Measurements from ENCODE around the gene FAM131A.

The FAM131A gene

DNA sequence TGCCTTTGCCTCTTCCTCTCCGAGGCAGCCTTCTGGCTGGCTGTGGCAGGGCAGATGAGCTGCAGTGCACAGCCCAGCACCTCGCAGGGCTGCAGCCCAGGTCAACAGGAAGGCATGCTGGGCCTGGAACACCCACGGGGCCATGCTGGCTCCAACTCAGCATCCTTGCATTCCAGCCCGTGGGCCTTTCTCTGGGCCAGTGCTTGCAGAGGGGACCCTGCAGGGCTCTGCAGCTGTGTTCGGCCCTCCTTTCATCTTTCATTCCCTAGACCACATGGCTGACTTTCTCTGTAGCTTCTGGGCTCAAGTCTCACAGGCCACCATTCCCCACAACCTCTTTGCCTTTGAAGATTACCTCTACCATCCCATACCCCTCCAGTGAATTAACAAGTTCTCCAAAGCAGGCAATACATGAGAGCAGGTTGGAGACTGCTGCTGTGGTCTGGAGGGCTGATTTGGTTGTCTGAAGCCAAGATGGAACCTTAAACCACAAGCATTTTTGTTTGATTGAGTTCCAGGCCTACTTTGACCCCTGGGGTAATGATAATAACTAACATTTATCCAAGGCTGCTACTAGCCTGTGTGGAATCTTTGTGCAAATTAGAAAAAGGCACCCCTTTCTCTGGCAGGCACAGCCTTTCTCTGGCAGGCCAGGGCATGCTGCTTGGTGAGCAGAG, 5.9 kb downstream of the FAM131A start:
- no peak for DNase-seq

DNA sequence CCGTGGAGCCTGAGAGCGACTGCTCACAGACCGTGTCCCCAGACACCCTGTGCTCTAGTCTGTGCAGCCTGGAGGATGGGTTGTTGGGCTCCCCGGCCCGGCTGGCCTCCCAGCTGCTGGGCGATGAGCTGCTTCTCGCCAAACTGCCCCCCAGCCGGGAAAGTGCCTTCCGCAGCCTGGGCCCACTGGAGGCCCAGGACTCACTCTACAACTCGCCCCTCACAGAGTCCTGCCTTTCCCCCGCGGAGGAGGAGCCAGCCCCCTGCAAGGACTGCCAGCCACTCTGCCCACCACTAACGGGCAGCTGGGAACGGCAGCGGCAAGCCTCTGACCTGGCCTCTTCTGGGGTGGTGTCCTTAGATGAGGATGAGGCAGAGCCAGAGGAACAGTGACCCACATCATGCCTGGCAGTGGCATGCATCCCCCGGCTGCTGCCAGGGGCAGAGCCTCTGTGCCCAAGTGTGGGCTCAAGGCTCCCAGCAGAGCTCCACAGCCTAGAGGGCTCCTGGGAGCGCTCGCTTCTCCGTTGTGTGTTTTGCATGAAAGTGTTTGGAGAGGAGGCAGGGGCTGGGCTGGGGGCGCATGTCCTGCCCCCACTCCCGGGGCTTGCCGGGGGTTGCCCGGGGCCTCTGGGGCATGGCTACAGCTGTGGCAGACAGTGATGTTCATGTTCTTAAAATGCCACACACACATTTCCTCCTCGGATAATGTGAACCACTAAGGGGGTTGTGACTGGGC, 7.3 kb downstream of the FAM131A start:
- no peak for DNase-seq

DNA sequence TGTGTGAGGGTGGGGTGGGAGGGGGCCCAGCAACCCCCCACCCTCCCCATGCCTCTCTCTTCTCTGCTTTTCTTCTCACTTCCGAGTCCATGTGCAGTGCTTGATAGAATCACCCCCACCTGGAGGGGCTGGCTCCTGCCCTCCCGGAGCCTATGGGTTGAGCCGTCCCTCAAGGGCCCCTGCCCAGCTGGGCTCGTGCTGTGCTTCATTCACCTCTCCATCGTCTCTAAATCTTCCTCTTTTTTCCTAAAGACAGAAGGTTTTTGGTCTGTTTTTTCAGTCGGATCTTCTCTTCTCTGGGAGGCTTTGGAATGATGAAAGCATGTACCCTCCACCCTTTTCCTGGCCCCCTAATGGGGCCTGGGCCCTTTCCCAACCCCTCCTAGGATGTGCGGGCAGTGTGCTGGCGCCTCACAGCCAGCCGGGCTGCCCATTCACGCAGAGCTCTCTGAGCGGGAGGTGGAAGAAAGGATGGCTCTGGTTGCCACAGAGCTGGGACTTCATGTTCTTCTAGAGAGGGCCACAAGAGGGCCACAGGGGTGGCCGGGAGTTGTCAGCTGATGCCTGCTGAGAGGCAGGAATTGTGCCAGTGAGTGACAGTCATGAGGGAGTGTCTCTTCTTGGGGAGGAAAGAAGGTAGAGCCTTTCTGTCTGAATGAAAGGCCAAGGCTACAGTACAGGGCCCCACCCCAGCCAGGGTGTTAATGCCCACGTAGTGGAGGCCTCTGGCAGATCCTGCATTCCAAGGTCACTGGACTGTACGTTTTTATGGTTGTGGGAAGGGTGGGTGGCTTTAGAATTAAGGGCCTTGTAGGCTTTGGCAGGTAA, 8.1 kb downstream of the FAM131A start:
- peak; percentile 83 for DNase-seq

DNA sequence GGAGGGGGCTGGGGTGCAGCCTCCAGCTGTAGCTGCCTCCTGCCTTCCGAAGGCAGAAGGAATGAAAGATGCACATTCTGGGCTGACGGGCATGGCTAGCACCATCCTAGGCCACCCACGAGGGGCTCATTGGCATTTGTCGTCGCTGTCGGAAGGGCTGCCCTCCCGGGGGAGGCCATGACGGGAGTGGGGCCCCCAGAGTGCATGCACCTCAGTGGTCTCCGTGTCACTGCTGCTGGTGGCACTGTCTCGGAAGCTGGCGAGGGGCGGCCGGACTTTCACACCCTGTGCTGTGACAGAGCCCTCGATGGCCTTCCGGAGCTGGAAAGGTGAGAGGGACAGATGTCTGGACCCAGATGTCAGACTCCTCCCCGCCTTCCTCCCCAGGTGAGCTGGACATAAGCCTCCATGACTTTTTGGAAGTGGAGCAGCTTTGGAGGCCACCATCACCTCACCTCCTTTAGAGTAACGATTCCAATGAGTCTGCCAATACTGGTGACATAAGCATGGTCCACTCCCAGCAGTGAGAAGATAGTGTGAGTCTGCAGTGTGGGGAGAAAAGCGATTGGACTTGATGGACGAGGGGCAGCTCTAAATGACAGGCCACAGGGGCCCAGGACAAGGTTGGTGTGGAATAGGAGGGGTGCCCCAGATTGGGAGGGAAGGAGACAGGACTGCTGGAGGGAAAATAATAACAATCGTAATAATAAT, 9.2 kb downstream of the FAM131A start:
- DNase-seq = no peak

DNA sequence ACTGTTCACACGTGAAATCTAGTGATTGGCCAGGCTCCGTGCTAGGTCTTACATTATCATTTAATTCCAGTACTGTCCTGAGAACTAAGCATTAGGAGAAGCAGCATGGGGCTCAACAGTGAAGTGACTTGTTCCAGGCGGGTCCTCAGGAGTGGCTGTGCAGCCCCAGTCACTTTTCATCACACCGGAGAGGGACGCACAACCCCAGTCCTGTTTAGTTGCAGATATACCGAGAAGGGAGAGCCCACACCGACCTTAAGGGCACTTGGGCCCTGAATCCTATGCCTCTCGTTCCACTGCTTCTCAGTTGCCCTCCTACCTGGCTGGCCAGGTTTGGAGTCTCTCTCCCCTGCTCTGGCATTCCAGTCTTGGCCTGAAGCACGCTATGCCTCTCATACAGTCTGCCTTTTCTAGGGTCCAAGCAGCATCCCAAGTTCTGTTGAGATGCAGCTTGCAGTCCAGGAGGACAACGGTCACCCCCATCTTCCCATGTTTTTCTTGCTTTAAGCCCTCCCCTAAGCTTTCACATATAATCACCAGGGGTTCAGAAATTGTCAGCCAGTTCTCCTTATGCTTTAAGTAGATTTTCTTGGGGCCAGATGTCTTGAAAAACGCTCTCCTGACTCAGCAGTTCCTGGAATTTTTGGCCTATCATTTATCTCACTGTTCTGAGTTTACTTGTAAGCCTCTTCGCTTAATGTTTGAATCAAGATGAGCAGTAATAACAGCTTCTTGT, 10.1 kb downstream of the FAM131A start:
- no peak for DNase-seq

DNA sequence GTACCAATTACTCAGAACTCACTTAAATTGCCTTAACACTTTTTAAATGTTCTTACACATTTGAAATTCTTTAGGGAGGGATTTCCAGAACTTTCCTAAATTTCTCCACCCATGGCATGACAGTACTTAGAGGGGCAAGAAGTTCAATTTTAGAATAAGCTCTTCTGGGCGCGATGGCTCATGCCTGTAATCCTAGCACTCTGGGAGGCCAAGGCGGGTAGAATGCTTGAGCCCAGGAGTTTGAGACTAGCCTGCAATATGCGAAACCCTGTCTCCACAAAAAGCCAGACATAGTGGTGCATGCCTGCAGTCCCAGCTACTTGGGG, 10.6 kb downstream of the FAM131A start:
- no peak for DNase-seq

DNA sequence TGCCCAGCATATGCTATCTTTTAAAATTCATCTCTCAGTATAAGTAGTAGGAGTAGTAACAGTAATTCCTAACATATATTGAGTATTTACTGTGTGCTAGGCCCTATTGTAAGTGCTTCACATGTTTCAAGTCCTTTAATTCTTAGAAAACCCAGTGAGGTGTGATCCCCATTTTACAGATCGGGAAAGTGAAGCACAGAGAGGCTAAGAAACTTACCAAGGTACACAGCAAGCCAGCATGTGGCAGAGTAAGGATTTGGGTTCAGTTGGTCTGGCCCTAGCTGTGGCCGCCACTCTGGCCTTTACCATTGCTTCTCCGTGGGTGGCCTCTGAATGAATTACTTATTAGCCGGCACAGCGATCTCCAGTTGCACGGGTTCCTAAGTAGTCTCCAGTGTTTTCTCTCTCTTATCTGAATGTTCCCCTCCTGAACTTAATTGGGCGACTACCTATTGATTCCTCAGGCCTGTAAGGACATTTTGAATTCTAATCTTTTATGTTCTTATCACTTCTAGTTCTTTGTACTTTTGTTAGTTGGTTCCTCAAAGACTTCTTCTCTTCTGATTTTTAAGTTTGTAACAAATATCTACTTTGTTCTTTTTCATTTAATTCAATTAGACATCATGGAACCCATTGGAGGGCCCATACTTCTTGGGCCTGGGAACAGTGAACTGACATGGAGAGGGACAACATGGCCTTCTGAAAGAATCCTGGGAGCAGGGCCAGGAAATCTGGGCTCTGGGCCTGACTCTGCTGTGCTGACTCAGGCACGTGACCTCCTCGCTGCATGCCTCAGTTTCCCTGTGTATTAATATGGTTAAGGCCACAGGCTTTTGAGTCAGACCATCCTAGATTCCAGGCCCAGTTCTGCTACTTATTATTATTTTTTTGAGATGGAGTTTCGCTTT, 12.4 kb downstream of the FAM131A start:
- no peak for DNase-seq

DNA sequence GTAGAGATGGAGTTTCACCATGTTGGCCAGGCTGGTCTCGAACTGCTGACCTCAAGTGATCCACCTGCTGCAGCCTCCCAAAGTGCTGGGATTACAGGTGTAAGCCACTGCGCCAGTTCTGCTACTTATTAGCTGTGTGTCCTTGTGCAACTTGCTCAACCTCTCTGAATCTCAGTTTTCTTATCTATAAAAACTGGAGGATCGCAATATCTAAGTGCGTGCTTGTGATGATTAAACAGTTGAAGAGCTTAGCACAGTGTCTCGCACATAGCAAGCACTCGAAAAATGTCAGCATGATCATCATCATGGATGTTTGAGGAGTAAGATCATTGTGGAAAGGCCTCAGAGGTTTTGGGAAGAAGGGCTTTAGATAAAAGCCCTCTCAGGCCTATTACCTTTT, 13.2 kb downstream of the FAM131A start:
- no peak for DNase-seq

DNA sequence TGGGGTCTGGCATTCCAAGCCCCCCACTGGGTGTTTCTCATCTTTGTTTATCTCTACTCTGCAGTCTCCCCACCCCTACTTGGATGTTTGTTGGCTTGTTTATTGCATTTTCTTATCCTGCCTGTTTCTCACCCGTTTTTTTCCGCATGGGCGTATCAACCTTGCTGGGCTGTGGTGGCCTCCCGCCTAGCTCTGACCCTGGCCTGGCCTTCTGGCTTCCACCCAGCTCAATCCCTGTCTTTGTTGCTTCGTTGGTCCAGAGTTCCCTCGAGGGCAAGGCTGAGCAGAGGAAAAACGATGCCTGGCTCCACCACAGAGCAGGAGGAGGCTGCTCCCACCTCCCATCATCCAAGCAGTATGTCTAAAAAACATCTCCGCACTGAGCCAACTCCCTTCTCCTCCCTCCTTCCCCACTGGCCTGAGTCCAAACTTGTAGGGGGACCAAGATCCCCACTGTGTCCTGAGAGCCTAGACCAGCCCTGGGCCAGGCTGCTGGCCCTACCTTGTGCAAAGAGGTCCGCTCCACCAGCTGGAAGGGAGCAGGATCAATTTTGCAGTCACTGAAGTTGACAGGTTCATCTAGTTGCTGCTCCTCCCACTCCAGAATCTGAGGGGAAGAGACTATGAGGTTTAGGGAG, 14.2 kb downstream of the FAM131A start:
- DNase-seq = peak; percentile 35

DNA sequence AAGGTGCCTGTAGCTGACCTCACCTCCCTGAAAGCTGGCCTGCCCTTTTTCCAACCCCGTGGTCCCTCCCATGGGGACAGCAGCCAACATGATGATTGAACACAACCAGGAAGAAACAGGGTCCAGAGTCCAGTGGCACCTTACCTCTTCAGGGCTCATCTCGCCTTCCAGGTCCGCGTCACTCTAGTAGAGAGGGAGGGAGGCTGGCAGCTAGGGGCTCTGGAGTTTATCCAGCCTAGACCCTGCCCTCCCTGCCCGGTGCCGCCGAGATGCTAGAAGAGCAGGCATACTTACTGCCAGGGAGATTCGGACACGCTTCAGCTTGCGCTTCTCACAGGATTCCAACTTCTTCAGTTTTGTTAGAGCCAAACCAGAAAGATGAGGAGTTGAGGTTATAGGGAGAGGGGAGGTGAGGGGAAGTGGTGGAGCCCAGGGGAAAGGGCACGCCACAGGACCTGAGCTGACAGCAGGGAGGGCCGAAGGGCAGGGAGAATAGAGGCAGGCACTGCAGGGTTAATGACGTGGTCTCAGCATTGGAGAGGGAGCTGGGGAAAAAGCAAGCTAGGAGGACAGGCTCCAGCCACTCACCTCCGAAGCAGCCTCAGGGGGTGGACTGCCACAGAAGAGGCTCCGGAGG, 14.9 kb downstream of the FAM131A start:
- no peak for DNase-seq

DNA sequence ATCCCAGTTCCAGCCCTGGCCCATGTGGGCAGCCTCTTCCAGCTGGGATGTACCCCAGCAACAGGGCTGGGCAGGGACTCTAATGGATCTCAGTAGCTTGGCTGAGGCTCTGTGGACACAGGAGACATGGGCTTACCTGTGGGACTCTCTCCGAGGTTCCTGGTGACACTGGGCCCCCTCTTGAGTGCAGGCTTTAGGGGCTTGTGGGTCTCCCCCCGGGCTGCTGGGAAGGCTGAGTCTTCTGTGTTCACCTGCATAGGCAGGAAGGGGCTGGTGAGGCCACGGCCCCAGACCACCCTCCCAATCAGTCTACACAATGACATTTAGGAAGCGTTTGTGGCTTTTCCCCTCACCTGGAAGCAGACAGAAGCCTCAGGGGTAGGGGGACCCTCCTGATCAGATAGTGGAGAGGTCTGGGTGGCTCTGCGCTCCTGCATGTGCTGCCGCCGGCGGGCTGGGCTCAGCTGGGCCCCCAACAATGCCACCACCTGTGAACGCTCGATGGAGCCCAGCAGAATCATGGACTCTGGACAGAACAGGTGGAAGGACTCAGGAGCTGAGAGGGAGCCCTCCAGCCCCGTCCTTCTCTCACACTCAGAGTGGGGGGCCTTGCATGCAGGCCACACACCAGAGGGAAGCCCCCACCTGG, 15.6 kb downstream of the FAM131A start:
- no peak for DNase-seq

DNA sequence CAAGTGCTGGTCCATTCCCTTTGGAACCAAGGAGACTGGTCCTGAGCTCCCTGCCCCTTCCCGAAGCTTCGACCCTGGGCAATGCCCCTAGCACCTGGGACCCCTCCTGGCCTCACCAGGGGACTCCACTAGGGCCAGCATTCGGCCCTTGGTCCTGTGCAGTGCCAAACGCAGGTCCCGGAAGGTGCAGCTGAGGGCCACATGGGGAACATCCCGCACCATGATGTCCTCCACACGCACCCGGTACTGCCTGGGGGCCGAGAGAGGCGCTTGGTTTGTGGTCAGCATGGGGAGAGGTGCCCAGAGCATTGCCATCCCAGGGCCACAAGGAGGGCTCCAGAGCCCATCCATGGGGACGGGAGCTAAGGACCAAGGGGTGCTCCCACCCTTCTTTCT, 16.1 kb downstream of the FAM131A start:
- no peak for DNase-seq

DNA sequence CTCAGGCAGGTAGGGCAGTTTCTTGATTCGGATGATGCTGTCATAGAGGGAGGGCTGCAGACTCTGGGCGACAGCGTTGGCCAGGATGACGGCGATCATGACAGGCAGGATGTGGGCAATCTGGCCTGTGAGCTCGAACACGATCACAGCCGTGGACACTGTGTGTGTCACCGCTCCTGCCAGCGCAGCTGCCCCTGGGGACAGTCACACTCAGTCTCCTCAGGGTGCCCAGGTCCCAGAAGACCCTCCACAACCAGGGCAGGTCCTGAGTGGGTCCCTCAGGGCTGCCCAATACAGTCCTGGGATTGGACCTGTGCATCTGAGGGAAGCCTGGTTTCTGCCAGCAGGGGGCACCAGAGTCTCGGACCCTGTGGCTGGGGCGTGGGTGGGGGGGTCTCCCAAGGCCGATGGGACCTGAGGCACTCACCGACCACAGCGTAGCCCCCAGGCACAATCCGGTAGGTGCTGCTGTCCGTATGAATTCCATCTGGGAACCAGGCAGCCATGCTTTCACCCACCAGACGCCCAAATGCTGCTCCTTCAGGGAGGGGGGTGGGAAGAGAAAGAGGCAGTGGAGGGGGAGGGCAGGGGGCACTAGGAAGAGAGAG, 16.8 kb downstream of the FAM131A start:
- DNase-seq = peak; percentile 69

DNA sequence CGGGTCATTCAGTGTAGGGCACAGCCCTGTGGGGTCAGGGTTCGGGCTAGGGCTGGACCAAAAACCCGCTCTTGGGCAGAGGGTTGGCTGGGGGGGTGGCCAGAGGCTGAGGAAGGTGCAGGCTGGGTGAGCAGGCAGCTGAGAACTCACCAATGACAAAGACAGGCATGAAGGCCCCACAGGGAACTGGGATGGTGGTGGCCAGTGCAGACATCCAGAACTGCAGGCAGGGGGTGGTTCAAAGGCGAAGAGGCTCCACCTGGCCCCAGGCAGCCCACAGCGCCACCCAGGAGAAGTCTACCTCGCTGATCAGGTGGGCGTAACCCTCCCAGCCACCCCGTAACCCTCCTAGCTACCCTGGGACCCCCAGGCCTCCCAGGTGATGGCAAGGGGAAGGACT, 17.4 kb downstream of the FAM131A start:
- DNase-seq = no peak

DNA sequence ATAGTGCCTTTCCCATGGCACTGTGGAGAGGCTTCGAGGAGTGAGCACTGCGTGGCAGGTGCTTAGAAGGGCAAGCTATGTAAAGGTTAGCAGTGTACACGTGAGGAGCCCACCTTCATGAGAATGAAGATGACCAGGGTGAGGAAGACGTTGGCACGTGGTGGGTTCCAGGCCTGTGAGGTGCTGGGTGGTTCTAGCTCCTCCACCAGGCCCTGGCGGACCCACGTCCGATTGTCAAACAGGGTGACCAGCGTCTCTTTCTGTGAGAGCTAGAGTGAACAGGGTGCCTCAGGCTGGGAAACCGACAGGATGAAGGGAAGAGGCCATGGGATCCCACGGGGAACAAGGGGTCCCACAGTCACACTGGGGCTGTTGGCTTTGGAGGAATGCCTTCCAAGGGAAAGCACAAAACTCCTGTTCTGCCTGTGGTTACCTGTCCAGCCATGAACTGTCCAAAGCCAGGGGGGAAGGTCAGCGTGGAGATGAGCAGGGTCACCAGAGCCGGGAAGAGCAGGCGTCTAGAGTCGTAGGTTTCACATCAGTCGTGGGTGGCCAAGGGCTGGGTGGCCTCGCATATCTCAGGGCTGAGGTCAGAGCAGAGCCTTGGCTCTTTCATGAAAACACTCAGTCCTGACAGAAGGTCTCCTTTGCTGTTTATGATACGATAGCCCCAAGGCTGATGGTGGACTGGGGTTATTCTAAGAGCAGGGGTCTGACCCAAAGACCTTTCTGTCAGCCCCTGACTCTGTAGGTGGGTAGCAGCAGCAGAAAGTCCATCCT, 18.1 kb downstream of the FAM131A start:
- no peak for DNase-seq

DNA sequence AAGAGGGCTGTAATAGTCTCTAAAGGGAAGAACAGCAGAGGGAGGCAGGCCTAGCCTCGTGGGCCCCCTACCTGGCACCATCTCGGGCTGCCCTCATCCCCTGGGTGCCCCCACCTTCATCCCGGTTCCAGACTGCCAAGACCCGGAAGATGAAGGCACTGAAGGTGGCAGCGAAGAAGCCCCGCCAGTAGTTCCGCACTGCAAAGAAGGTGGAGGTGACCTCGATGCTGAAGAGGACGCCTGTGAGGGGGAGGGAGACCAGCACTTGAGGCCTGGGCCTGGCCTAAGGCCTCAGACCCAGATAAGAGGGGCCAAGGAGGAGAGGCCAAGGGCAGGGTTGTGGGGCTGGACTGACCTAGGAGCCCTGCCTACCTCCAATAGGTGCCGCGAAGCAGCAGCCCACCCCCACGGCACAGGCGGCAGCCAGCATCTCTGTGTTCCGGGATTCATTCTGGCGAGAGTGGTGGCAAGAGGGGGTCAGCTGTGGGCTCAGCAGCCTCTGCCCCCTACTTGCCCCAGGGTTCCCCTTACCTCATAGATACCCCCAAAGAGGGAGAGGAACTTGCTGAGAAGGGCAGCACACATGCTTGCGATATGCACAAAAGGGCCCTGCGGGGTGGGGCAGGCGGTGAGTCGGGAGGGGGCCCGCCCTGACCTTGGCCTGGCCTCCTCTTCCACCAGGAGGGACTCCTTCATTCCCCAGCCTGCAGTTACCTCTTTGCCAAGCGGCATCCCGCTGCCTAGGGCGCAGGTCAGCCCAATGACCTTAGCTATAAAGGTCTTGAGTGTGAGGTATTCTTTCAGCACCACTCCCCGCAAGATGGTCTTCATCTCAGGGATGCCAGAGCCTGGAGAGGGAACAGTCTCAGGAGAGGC, 20.1 kb downstream of the FAM131A start:
- no peak for DNase-seq

DNA sequence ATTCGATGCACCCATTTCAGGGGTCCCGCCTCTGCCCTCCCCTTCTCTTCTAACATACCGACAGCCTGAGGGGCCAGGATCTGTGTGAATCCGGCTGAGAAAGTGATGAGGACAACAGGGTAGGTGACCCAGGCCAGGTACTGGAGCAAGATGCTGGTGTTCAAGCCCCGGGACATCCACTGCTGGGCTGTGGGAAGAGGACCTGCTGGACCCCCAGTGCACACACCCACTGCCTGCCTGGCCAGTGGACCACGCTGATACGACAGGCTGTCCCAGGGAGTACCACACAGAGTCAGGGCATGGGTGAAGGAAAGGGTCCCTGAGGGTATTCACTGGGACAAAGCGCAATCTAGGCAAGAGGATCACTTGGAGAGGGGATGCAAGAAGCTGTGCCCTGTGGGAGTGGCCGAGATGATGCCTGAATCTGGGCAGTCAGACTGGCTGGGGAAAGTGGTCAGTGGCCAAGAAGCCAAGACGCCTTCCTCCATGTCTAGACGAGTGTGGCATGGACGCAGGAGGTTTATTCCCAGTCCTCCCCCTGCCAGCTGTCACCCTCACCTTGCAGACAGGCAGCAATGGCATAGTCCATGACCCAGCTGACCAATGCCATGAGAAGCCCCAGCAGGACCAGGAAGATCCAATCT, 20.8 kb downstream of the FAM131A start:
- DNase-seq = no peak
